ENCODE measurements around the gene CACNA1A.
"Not testable (repeated sequence)": the region's sequence is repeated elsewhere in the genome, so short reads cannot be mapped to it uniquely, and the experiment has no call there.

Gene CACNA1A

GRCh38 chr19:13381827-13382632, 124.2 kb downstream of the CACNA1A start:
- no peak overlapping the region for H3K4me3 ChIP-seq (ENCODE audit: low read depth, low read length)
- DNase-seq (ENCODE audit: low read depth) = no peak

DNA sequence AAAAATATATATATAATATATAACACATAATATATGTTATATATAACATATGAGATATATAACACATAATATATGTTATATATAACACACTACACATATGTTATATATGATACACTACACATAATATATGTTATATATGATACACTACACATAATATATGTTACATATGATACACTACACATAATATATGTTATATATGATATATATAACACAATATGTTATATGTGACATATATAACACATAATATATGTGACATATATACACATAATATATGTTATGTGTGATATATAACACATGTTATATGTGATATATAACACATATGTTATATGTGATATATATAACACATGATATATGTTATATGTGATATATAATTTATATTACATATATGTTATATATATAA, 129.7 kb downstream of the CACNA1A start:
- no peak for DNase-seq (ENCODE audit: low read depth)
- H3K4me3 ChIP-seq (ENCODE audit: low read depth, low read length) = no peak overlapping the region

DNA sequence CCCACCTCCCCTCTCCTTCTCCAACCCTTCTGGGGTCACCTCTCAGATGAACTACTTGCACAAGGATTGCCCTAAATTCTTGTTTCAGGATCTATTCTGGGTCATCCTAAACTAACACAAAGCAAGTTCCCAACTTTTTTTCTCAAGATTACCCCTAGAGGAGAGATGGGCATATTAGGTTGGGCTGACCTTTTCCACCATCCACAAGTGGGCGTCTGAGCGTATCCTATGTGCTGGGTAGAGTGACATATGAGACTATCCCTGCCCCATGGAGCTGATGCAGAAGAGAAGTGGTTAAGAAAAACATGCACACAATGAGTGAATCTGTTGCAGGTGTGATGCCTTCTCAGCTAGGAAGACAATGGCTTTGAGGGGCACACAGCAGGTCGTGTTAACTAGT, 132.7 kb downstream of the CACNA1A start:
- no peak overlapping the region for H3K4me3 ChIP-seq (ENCODE audit: low read depth, low read length)
- no peak for DNase-seq (ENCODE audit: low read depth)

GRCh38 chr19:13370948-13371347, 135.3 kb downstream of the CACNA1A start:
- no peak overlapping the region for H3K4me3 ChIP-seq (ENCODE audit: low read depth, low read length)
- no peak for DNase-seq (ENCODE audit: low read depth)

- peak; percentile 1 for DNase-seq (ENCODE audit: low read depth)
- H3K4me3 ChIP-seq (ENCODE audit: low read depth, low read length) = no peak overlapping the region
Observed at GRCh38 chr19:13366529-13367143, 139.6 kb downstream of the CACNA1A start.

DNA sequence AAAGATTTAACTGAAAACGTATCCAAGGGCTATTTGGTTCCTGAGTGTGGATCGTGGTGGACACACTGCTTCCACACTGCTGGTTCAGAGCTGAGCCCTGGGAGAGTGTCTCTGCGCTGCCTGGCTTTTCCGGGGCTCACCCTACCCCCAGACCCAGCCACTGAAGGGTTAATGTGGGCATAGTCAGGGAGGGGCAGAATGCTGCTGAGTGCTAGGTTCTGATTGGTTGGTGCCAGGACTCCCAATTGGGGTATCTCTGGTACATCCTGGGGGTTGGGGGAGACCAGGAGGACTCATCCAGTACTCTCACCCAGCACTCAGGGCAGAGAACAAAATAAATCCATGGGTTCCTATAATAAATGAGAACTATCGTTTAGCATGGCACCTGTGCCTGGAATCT, 142.3 kb downstream of the CACNA1A start:
- no peak overlapping the region for H3K4me3 ChIP-seq (ENCODE audit: low read depth, low read length)
- DNase-seq (ENCODE audit: low read depth) = no peak

DNA sequence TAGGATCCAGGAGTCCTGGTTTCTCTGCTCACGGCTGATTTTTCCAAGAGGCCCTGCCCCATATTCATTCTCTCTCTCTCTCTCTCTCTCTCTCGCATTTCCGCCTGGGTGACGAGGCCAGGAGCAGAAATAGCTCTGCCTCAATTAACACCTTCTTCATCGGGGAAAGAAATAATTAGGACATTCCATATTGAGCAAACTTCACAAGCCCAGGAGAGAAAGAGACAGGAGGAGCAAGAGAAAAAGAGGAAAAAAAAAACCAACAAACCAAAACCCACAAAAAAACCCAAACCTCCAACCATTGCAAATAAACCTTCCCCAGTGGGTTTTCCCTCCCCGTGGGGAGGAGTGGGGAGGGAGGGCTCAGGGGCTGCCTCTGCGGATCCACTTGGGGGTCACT, 143.0 kb downstream of the CACNA1A start:
- no peak overlapping the region for H3K4me3 ChIP-seq (ENCODE audit: low read depth, low read length)

GRCh38 chr19:13362668-13363067, 143.6 kb downstream of the CACNA1A start:
- DNase-seq (ENCODE audit: low read depth) = no peak

More for the DNA sequence above, 143.0 kb downstream of the CACNA1A start:
- DNase-seq (ENCODE audit: low read depth) = no peak

DNA sequence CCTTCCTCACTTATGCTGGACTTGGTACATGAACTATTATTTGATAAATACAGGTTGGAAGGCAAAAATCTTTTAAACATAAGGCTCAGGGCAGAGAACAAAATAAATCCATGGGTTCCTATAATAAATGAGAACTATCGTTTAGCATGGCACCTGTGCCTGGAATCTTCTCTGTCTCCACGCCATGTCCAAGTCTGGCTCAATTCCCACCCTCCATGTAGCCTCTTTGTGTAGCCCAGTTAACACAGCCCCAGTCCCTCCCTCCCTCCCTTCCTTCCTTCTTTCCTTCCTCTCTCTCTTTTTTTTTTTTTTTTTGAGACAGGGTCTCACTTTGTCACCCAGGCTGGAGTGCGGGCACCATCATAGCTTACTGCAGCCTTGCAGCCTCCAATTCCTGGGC, 144.6 kb downstream of the CACNA1A start:
- not testable (repeated sequence) for DNase-seq (ENCODE audit: low read depth); H3K4me3 ChIP-seq (ENCODE audit: low read depth, low read length)

More at GRCh38 chr19:13362668-13363067, 143.6 kb downstream of the CACNA1A start:
- no peak overlapping the region for H3K4me3 ChIP-seq (ENCODE audit: low read depth, low read length)

- no peak for DNase-seq (ENCODE audit: low read depth)
- no peak overlapping the region for H3K4me3 ChIP-seq (ENCODE audit: low read depth, low read length)
Observed at GRCh38 chr19:13356686-13357280, 149.5 kb downstream of the CACNA1A start.

- DNase-seq (ENCODE audit: low read depth) = no peak
- H3K4me3 ChIP-seq (ENCODE audit: low read depth, low read length) = no peak overlapping the region
Observed at GRCh38 chr19:13356185-13356584, 150.1 kb downstream of the CACNA1A start.

DNA sequence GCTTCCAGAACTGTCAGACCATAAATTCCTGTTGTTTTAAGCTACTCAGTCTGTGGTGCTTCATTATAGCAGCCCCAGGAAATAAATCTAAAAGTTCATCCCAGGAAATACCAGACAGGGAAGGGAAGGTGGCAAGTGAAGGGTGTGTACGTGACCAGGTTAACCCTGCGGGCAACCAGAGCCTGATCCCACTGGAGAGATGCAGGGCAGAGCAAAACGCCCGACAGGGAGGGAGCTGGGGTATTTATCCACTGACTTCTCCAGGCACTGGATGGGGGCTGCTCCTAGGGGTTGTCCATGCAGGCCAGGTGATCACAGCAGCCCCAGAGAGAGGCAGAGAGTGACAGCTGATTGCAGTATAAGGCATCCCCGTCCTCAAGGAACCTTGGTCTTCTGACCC, 150.9 kb downstream of the CACNA1A start:
- H3K4me3 ChIP-seq (ENCODE audit: low read depth, low read length) = no peak overlapping the region
- no peak for DNase-seq (ENCODE audit: low read depth)

DNA sequence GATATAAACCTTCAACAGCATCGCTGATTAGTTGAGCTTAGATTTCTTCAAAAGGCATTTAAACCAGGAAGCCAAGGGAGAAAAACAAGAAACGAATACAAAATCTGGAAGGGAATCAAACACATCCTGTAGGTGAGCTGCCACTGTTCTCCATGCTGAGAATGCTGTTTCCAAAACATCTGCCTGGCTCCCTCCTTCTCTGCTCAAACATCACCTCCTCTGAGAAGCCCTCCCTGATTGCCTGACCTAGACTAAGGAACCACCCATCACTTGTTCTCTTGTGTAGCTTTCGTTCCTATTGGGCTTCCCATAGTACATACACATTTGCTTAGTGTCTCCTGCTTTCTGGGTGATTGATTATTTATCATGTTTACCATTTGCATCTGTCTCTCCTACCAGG, 152.7 kb downstream of the CACNA1A start:
- H3K4me3 ChIP-seq (ENCODE audit: low read depth, low read length) = no peak overlapping the region

DNA sequence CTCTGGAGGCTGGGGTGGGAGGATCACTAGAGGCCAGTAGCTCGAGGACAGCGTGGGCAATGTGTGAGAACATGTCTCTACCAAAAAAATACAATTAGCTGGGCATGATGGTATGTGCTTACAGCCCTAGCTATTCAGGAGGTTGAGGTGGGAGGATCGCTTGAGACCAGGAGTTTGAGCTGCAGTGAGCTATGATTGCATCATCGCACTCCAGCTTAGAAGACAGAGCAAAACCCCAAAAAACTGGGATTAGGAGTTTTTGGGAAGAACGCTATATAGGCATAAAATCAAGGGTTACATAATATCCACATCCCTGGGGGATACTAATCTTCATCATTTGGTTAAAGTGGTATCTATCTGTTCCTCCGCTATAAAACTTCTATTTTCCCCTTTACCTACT, 155.5 kb downstream of the CACNA1A start:
- H3K4me3 ChIP-seq (ENCODE audit: low read depth, low read length) = no peak overlapping the region
- no peak for DNase-seq (ENCODE audit: low read depth)

More for the DNA sequence above, 152.7 kb downstream of the CACNA1A start:
- DNase-seq (ENCODE audit: low read depth) = no peak

DNA sequence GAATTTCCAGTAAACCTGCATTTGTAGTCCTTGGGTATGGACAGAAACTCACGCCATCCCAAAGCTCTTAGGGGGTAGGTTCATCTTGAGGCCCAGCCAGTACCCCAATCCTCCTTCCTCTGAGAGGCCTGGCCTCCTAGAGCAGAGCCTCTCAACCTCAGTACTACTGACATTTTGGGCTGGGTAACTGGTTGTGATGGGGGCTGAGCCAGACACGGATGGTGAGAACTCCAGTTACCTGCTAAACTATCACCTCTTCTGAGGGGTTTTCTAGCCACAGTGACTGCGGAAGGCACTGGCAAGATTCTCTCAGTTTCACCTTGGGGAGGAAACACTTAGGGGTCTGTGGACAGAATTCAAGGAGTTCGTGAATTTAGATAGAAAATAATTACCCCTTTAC, 156.2 kb downstream of the CACNA1A start:
- H3K4me3 ChIP-seq (ENCODE audit: low read depth, low read length) = no peak overlapping the region
- no peak for DNase-seq (ENCODE audit: low read depth)

DNA sequence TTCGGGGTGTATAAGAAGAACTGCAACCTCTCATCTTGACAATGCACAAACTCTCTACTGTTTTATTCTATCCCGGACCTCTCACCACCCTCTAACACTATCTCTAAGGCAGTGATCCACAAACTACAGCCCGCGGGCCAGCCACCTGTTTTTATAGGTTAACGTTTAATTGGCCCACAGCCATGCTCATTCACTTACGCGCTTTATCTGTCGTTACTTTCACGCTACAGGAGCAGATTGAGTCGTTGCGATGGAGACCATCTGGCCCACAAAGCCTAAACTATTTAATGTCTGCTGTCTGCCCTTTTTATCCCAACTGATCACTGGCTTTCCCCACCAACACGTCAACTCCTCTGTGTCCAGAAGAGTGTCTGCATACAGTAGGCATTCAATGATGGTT, 158.9 kb downstream of the CACNA1A start:
- DNase-seq (ENCODE audit: low read depth) = no peak
- no peak overlapping the region for H3K4me3 ChIP-seq (ENCODE audit: low read depth, low read length)

GRCh38 chr19:13343514-13343913, 162.8 kb downstream of the CACNA1A start:
- no peak overlapping the region for H3K4me3 ChIP-seq (ENCODE audit: low read depth, low read length)
- DNase-seq (ENCODE audit: low read depth) = no peak

- H3K4me3 ChIP-seq (ENCODE audit: low read depth, low read length) = no peak overlapping the region
- no peak for DNase-seq (ENCODE audit: low read depth)
Observed at GRCh38 chr19:13342672-13343071, 163.6 kb downstream of the CACNA1A start.

DNA sequence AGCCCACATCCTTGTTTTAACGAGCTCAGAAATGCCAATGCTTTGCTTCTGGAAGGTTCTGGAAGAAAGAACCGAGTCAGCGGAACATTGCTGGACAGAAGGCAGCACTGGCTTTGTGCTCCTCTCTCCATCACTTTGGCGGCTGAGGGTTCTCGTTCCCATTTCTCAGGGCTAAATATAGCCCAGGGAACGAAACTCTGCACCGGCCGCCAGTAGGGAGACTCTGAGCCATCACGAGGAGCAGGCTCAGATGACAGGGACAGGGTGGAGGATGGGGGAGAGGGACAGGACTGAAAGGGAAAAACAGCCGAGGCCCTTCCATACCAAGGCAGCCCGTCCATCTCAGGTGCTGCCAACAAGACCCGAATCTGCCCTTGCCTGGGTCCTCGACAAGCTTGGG, 166.4 kb downstream of the CACNA1A start:
- no peak overlapping the region for H3K4me3 ChIP-seq (ENCODE audit: low read depth, low read length)
- no peak for DNase-seq (ENCODE audit: low read depth)

DNA sequence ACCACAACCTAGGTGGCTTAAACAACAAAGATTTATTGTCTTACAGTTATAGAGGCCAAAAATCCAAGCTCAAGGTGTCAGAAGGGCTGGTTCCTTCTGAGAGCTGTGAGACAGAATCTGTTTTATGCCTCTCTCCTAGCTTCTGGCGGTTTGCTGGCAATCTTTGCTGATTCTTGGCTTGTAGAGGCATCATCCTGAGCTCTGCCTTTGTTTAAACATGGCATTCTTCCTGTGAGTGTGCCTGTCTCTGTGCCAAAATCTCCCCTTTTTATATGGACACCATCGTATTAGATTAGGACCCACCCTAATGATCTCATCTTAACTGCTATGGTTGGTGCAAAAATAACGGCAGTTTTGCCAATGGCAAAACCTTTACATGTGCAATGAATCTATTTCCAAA, 169.1 kb downstream of the CACNA1A start:
- no peak overlapping the region for H3K4me3 ChIP-seq (ENCODE audit: low read depth, low read length)
- DNase-seq (ENCODE audit: low read depth) = no peak
